HepG2 (cell line): ENCODE results near the gene JPH2. TPM values are rescaled to one million over a fixed set of nuclear protein-coding genes. Genes with fewer than 3 reads are reported as not detected.

Source experiments
- ATAC-seq: fragments of 200-7000 bp; cut with Tn5 transposase; 3 replicates; pipeline ENCODE4 v1.9.1; 2020; ENCODE audit warnings: mild to moderate bottlenecking, moderate library complexity
- BruUV-seq: library from RNA; stranded (reverse); fragments of 400-500 nt; replicated peaks from 2 replicates; lab custom pipeline; 2021; lab: Mats Ljungman, UMichigan
- CTCF ChIA-PET: fragments of 300-600 bp; formaldehyde crosslinking; extraction: SDS; loops from one replicate; lab custom pipeline; 2021; ENCODE audit warnings: low total read pairs, inconsistent platforms, low intra/inter-chr PET ratio; lab: Yijun Ruan, JAX
- POLR2A ChIA-PET: fragments of 350-600 bp; sonication (Branson Sonifier 250); formaldehyde crosslinking; loops from one replicate; lab custom pipeline; 2020; ENCODE audit warnings: antibody characterized with exemption, inconsistent platforms; lab: Yijun Ruan, JAX
- DNase-seq: peaks from one replicate; pipeline ENCODE4 v3.0.0-alpha.2; 2015; ENCODE audit warnings: low spot score
- FAIRE-seq: peaks from 3 replicates; lab custom pipeline; 2011; peaks lifted over from hg19 to GRCh38; lab: Jason Lieb, UNC
- H2AFZ ChIP-seq: one replicate; pipeline ENCODE4 v1.6.1; 2011; ENCODE audit warnings: low read length, inconsistent platforms
- H3K27ac ChIP-seq: fragments of 300-600 bp; 3 replicates; pipeline ENCODE4 v1.8.0; 2011; ENCODE audit warnings: mixed run types, mild to moderate bottlenecking, mixed read lengths, low read length, inconsistent platforms; ENCODE audit not compliant: insufficient read depth; ENCODE audit errors: extremely low read length
- H3K27me3 ChIP-seq, 2 experiments: fragments of 200-600 bp in 1 of 2; 2 replicates in 1 of 2; 3 replicates in 1 of 2; pipeline versions ENCODE4 v1.6.0 to v1.8.0; 2011; ENCODE audit warnings: low read length in 2 of 2, mild to moderate bottlenecking in 2 of 2, moderate library complexity in 2 of 2, inconsistent platforms in 1 of 2; ENCODE audit not compliant: insufficient read depth in 2 of 2, control insufficient read depth in 1 of 2
- H3K36me3 ChIP-seq, 2 experiments: fragments of 200-600 bp in 1 of 2; replicated peaks in 1 of 2; 2 replicates in 1 of 2; 3 replicates in 1 of 2; pipeline versions ENCODE4 v1.5.1 to v1.8.0; 2011; ENCODE audit warnings: low read length in 2 of 2, inconsistent platforms in 1 of 2; ENCODE audit not compliant: insufficient read depth in 2 of 2, control insufficient read depth in 1 of 2
- H3K4me1 ChIP-seq: 2 replicates; pipeline ENCODE4 v1.5.1; 2012; ENCODE audit warnings: low read length, inconsistent platforms; ENCODE audit not compliant: insufficient read depth
- H3K4me2 ChIP-seq: 2 replicates; pipeline ENCODE4 v1.6.0; 2011; ENCODE audit warnings: low read depth, low read length, inconsistent platforms
- H3K4me3 ChIP-seq, 3 experiments: fragments of 200-600 bp in 1 of 3; sonication (generic), shearing (Covaris generic) in 1 of 3; replicated peaks in 1 of 3; 2 replicates each; pipeline ENCODE4 v1.5.1; 2011 to 2016; ENCODE audit warnings: low read length in 3 of 3, inconsistent platforms in 2 of 3, low read depth in 2 of 3, mild to moderate bottlenecking in 2 of 3, control low read depth in 1 of 3, mixed read lengths in 1 of 3; ENCODE audit not compliant: insufficient read depth in 1 of 3
- H3K79me2 ChIP-seq: one replicate; pipeline ENCODE4 v1.6.1; 2011; ENCODE audit warnings: low read length, inconsistent platforms; ENCODE audit not compliant: insufficient read depth
- H3K9ac ChIP-seq: 2 replicates; pipeline ENCODE4 v1.6.0; 2011; ENCODE audit warnings: mild to moderate bottlenecking, low read depth, low read length, inconsistent platforms; ENCODE audit not compliant: insufficient read depth
- H3K9me3 ChIP-seq: 2 replicates; pipeline ENCODE4 v1.5.1; 2012; ENCODE audit warnings: mild to moderate bottlenecking, low read length
- H4K20me1 ChIP-seq: 2 replicates; pipeline ENCODE4 v1.6.0; 2011; ENCODE audit warnings: inconsistent platforms, mild to moderate bottlenecking, low read length, moderate library complexity; ENCODE audit not compliant: insufficient read depth
- GABPB1 ChIP-seq: IDR thresholded peaks from 2 replicates; pipeline ENCODE4 v1.6.1; 2016; ENCODE audit warnings: mild to moderate bottlenecking, missing genetic modification reagents, moderate library complexity, missing compliant biosample characterization
- GLI4 ChIP-seq: sonication (generic); formaldehyde crosslinking; IDR thresholded peaks from 2 replicates; pipeline ENCODE4 v1.5.1; 2020; ENCODE audit warnings: missing genetic modification reagents, mild to moderate bottlenecking, moderate library complexity, borderline replicate concordance
- NCOA2 ChIP-seq: sonication (generic); formaldehyde crosslinking; IDR thresholded peaks from 2 replicates; pipeline ENCODE4 v1.8.0; 2022; ENCODE audit warnings: inconsistent platforms
- SP4 ChIP-seq: sonication (generic); formaldehyde crosslinking; IDR thresholded peaks from 2 replicates; pipeline ENCODE4 v1.8.1; 2023; ENCODE audit warnings: mild to moderate bottlenecking, missing genetic modification reagents
- ZMAT3 ChIP-seq: sonication (generic); formaldehyde crosslinking; conservative IDR thresholded peaks from 2 replicates; pipeline ENCODE4 v1.7.0; 2021; ENCODE audit warnings: missing genetic modification reagents
- ZNF282 ChIP-seq: fragments of 450-650 bp; IDR thresholded peaks from 2 replicates; pipeline ENCODE4 v1.6.1; 2018; ENCODE audit not compliant: partially characterized antibody
- ZNF296 ChIP-seq: sonication (generic); formaldehyde crosslinking; conservative IDR thresholded peaks from 2 replicates; pipeline ENCODE4 v1.5.0; 2020; ENCODE audit warnings: mild to moderate bottlenecking, missing genetic modification reagents
- ZNF569 ChIP-seq: sonication (generic); formaldehyde crosslinking; IDR thresholded peaks from 2 replicates; pipeline ENCODE4 v1.5.0; 2020; ENCODE audit warnings: mild to moderate bottlenecking, missing genetic modification reagents, moderate library complexity, borderline replicate concordance
- ZNF772 ChIP-seq: sonication (generic); formaldehyde crosslinking; IDR thresholded peaks from 2 replicates; pipeline ENCODE4 v1.5.0; 2020; ENCODE audit warnings: mild to moderate bottlenecking, missing genetic modification reagents
- WGBS: methylation state at CpG from one replicate; pipeline ENCODE4 v1.1.6; 2017; ENCODE audit warnings: low lambda C conversion rate; 5-methylcytosine and 5-hydroxymethylcytosine counted together
- in situ Hi-C: cut with HindIII; loops from 2 replicates; pipeline ENCODE4 v1.10.0; 2017; ENCODE audit warnings: low pct_unique_long_range_greater_than_20kb; ENCODE audit not compliant: extremely low pct_ligation_motif_present
- intact Hi-C: fragments of 100-400 bp; cut with micrococcal nuclease; formaldehyde crosslinking; loops from one replicate; pipeline ENCODE4 v1.10.0; 2022; ENCODE audit not compliant: unreplicated experiment
- polyA plus RNA-seq, 8 experiments: library from polyadenylated mRNA; depleted of rRNA in 3 of 8; stranded (reverse) in 7 of 8; unstranded in 1 of 8; fragments of >200 nt; fragmentation: Illumina TruSeq in 4 of 8; extraction: Trizol in 4 of 8; gene quantifications; 2 replicates each; pipeline versions ENCODE4 v1.2.1 to v1.2.3, GENCODE V29; 2011 to 2016; ENCODE audit warnings: low read depth in 4 of 8, missing spikeins in 1 of 8, mixed read lengths in 1 of 8; ENCODE audit not compliant: insufficient read depth in 1 of 8
- total RNA-seq, 5 experiments: library from RNA; depleted of rRNA; stranded (reverse); fragments of >200 nt; fragmentation: Illumina TruSeq; extraction: Trizol; gene quantifications; 2 replicates each; pipeline ENCODE4 v1.2.3, GENCODE V29; 2016; ENCODE audit warnings: low read depth in 1 of 5
- TF ChIP-seq, protein P1 (sequence below): sonication (generic); formaldehyde crosslinking; IDR thresholded peaks from 2 replicates; pipeline ENCODE4 v1.8.0; 2022; ENCODE audit warnings: mild to moderate bottlenecking, missing genetic modification reagents, borderline replicate concordance

Gene JPH2
- total and polyA plus RNA-seq, 2 of the 13 experiments (the other 11 are each of a cell fraction or from before 2014, with no cell fraction given): 0.42 TPM; not detected in 1

DNA sequence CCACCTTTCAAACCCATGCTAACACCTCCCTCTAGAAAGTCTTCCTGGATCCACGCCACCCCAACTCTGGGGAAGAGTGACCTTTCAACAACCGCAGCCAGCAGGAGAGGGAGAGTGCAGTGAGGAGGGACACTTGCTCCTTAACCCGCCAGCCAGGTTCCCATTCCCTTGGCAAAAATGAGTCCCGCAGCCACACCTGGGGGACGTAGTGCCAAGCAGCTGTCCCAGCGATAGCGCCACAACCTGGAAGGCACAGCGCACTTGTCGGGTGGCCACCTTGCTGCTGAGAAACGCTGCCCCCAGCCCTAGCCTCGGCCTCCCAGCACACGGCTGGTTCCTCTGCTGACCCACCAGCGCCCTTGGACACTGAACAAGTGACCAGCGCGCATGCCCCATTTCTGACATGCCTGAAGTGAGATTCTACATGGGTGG, 119.3 kb downstream of the JPH2 start:
- no peaks in the 10 kb centered on the region for H3K4me1 ChIP-seq
- FAIRE-seq (no peak), ATAC-seq (no peak; the same call in 2 of the 3 replicates), DNase-seq (no peak)
- H3K27ac ChIP-seq: no peak overlapping the region
- CTCF ChIA-PET: no interaction called here
- H3K36me3 ChIP-seq: no peaks in the 10 kb centered on the region
- no peaks in the 10 kb centered on the region for H3K79me2 ChIP-seq
- BruUV-seq: no TSS peak
- no peak overlapping the region for H2AFZ ChIP-seq
- no peaks in the 10 kb centered on the region for H4K20me1 ChIP-seq
- H3K9ac ChIP-seq: no peak overlapping the region
- in situ Hi-C loops (no loop called here), intact Hi-C loops (no loop called here)
- no peak for TF ChIP-seq GLI4 (CRISPR knock-in tag)
- TF ChIP-seq, protein P1, sequence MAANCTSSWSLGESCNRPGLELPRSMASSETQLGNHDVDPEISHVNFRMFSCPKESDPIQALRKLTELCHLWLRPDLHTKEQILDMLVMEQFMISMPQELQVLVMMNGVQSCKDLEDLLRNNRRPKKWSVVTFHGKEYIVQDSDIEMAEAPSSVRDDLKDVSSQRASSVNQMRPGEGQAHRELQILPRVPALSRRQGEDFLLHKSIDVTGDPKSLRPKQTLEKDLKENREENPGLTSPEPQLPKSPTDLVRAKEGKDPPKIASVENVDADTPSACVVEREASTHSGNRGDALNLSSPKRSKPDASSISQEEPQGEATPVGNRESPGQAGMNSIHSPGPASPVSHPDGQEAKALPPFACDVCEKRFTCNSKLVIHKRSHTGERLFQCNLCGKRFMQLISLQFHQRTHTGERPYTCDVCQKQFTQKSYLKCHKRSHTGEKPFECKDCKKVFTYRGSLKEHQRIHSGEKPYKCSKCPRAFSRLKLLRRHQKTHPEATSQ: no peak
- H3K4me3 ChIP-seq: no peak overlapping the region
- no peaks in the 10 kb centered on the region for H3K9me3 ChIP-seq
- WGBS: 12% methylated on average over 5 of the region's 15 CpGs
- H3K27me3 ChIP-seq: peaks cover 24 to 72% of the 10 kb centered on the region in 2 experiments; a peak in 4 of 5 replicates
- POLR2A ChIA-PET: no interaction called here
- no peak overlapping the region for H3K4me2 ChIP-seq

DNA sequence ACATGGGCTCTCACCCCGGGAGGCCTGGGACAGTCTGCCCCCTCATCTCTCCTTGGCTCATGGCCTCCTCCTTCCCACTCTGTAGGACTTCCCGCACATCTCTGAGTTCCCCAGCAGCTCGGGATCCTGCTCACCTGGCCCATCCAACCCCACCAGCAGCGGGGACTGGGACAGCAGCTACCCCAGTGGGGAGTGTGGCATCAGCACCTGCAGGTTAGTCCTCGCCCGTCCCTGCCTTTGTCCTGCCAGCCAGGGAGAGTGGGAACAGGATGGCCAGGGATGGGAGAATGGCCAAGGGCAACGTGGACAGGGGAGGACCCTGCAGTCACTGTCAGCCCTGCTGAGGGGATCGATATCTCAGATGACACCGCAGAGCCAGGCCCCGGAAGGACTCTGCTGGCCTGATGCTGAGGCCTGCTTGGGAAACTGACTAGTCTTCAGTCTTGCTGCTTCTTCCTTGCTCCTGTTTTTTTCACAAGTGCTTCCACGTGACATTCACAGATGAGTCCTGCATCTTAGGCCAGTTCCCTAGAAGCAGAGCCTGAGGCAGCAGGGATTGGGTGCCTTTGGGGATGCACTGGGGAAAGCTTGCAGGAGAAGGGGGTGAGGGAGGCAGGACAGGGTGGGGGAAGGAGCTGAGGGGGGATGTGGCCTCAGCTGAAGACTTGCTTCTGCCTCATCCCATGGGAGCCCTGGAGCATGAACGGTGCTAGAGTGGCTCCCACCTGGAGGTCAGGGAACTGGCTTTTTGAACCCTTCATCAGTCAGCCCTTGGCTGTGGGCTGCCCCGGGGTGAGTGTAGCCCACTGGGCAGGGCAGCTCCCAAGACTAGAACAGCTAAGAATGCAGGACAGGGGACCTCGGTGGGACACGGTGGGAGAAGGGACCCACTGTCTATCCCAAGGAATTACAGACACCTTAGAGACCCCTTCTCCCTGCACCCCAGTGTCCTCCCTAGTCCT, 120.1 kb downstream of the JPH2 start:
- in situ Hi-C loops: no loop called here
- TF ChIP-seq SP4 (CRISPR knock-in tag): no peak
- no peak for TF ChIP-seq ZMAT3 (CRISPR knock-in tag)
- no peak for TF ChIP-seq ZNF772 (CRISPR knock-in tag)
- TF ChIP-seq ZNF569 (CRISPR knock-in tag): no peak
- TF ChIP-seq ZNF296 (CRISPR knock-in tag): 0 out of 2 replicates have a peak, but pooled peaks have one; percentile 28
- TF ChIP-seq NCOA2: no peak
- 0 out of 2 replicates have a peak, but pooled peaks have one; percentile 29 for TF ChIP-seq GABPB1 (CRISPR knock-in tag)
- no peak for TF ChIP-seq ZNF282
- TF ChIP-seq, all 625 proteins: peak for 2
- no peak overlapping the region for H3K27ac ChIP-seq
- WGBS: 2% methylated on average over 15 of the region's 15 CpGs
- no TSS peak for BruUV-seq
- no peak overlapping the region for H3K4me2 ChIP-seq
- no peaks in the 10 kb centered on the region for H3K79me2 ChIP-seq
- H3K4me1 ChIP-seq: no peaks in the 10 kb centered on the region
- intact Hi-C loops: no loop called here
- ChIA-PET CTCF (no interaction called here), POLR2A (no interaction called here)
- peak; percentile 33 for ATAC-seq
- no peak overlapping the region for H3K9ac ChIP-seq
- no peaks in the 10 kb centered on the region for H3K36me3 ChIP-seq
- H4K20me1 ChIP-seq: no peaks in the 10 kb centered on the region
- H3K9me3 ChIP-seq: no peaks in the 10 kb centered on the region
- no peak overlapping the region for H2AFZ ChIP-seq
- no peak overlapping the region for H3K4me3 ChIP-seq
- no peak for FAIRE-seq
- DNase-seq: no peak
- H3K27me3 ChIP-seq: peaks cover 24 to 67% of the 10 kb centered on the region in 2 experiments; a peak in 4 of 5 replicates
